ENCODE data around the gene FIBCD1. TPM values are rescaled to one million over a fixed set of nuclear protein-coding genes. Genes with fewer than 3 reads are reported as not detected.

The FIBCD1 gene
- total and polyA plus RNA-seq, 7 donors: 0.01 TPM; not detected in 6

DNA sequence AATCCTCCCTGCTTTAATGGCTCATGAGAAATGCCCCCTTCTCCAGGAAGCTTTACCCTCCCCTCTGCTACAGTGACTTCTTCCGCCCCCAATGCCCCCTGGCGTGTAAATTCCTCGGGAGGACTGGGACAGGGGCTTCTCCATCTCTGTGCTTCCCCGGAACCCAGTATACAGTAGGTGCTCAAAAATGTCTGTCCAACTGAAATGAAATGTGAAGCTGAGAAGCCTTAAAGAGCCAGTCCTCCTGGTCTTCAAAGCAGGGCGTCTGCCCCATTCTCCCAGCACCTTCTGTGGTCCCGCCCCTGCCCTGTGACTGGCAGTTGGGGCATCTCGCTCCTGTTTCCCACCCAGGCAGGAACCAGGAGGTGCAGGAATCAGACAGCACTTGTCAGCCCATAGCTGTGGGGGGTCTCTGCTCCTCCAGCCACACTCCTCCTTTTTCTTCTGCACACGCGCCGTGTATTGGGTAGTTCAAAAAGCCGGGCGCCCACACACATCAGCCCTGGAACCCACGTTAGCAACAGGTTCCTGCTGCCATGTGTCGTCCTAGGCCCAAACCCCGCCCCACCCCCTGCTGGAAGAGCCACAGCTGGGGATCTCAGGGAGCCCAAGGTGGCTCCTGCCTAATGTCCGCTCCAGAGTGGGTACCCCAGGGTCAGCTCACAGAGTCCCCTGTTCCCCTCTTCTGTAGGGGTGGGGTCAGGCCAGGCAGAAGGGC lies 16.0 kb downstream of the FIBCD1 start:
- H3K27ac ChIP-seq: no peak overlapping the region
- intact Hi-C loops (cut with DNase I): no loop called here
- DNase-seq: no peak
- no peak overlapping the region for H3K4me3 ChIP-seq
- H3K4me1 ChIP-seq: no peaks in the 10 kb centered on the region
- H3K27me3 ChIP-seq (ENCODE audit: insufficient read depth in 3 of 3, low read length in 2 of 3): peaks cover 0 to 62% (median 16%) of the 10 kb centered on the region in 3 donors
- no peaks in the 10 kb centered on the region for H3K9me3 ChIP-seq
- WGBS, 3 donors: 76 to 82% (median 82%) methylated on average over 16 of the region's 16 CpGs
- no peak for ATAC-seq
- no peaks in the 10 kb centered on the region for H3K36me3 ChIP-seq (ENCODE audit: insufficient read depth in 1 of 2, low read depth in 1 of 2)
- TF ChIP-seq, protein P1, sequence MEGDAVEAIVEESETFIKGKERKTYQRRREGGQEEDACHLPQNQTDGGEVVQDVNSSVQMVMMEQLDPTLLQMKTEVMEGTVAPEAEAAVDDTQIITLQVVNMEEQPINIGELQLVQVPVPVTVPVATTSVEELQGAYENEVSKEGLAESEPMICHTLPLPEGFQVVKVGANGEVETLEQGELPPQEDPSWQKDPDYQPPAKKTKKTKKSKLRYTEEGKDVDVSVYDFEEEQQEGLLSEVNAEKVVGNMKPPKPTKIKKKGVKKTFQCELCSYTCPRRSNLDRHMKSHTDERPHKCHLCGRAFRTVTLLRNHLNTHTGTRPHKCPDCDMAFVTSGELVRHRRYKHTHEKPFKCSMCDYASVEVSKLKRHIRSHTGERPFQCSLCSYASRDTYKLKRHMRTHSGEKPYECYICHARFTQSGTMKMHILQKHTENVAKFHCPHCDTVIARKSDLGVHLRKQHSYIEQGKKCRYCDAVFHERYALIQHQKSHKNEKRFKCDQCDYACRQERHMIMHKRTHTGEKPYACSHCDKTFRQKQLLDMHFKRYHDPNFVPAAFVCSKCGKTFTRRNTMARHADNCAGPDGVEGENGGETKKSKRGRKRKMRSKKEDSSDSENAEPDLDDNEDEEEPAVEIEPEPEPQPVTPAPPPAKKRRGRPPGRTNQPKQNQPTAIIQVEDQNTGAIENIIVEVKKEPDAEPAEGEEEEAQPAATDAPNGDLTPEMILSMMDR (IDR thresholded peaks at IDR 0.05): no peak

GRCh38 chr9:130921989-130922892 lies 16.8 kb downstream of the FIBCD1 start:
- no peak overlapping the region for H3K27ac ChIP-seq
- TF ChIP-seq, protein P1 (IDR thresholded peaks at IDR 0.05): no peak
- H3K4me3 ChIP-seq: no peak overlapping the region
- intact Hi-C loops (cut with DNase I): no loop called here
- no peaks in the 10 kb centered on the region for H3K9me3 ChIP-seq
- WGBS, 3 donors: 76 to 83% (median 80%) methylated on average over 31 of the region's 31 CpGs
- ATAC-seq (no peak), DNase-seq (no peak)
- H3K36me3 ChIP-seq (ENCODE audit: insufficient read depth in 1 of 2, low read depth in 1 of 2): no peaks in the 10 kb centered on the region
- no peaks in the 10 kb centered on the region for H3K4me1 ChIP-seq
- H3K27me3 ChIP-seq (ENCODE audit: insufficient read depth in 3 of 3, low read length in 2 of 3): peaks cover 0 to 70% (median 19%) of the 10 kb centered on the region in 3 donors

- TF ChIP-seq, protein P1 (IDR thresholded peaks at IDR 0.05): no peak
- Histone ChIP-seq H3K27me3 (ENCODE audit: insufficient read depth in 3 of 3, low read length in 2 of 3) (peaks cover 0 to 75% (median 21%) of the 10 kb centered on the region in 3 donors), H3K9me3 (no peaks in the 10 kb centered on the region), H3K4me1 (no peaks in the 10 kb centered on the region), H3K27ac (no peak overlapping the region), H3K4me3 (no peak overlapping the region), H3K36me3 (ENCODE audit: insufficient read depth in 1 of 2, low read depth in 1 of 2) (no peaks in the 10 kb centered on the region)
- ATAC-seq (no peak), DNase-seq (no peak)
- intact Hi-C loops (cut with DNase I): no loop called here
- 56 to 59% (median 59%) methylated on average over 28 to 29 of the region's 29 CpGs for WGBS, 3 donors
Observed at GRCh38 chr9:130921300-130921988, 17.6 kb downstream of the FIBCD1 start.

- TF ChIP-seq, protein P1 (IDR thresholded peaks at IDR 0.05): no peak
- Histone ChIP-seq H3K36me3 (ENCODE audit: insufficient read depth in 1 of 2, low read depth in 1 of 2) (no peaks in the 10 kb centered on the region), H3K27ac (no peak overlapping the region), H3K4me3 (no peak overlapping the region), H3K9me3 (no peaks in the 10 kb centered on the region), H3K27me3 (ENCODE audit: insufficient read depth in 3 of 3, low read length in 2 of 3) (peaks cover 0 to 81% (median 22%) of the 10 kb centered on the region in 3 donors), H3K4me1 (no peaks in the 10 kb centered on the region)
- intact Hi-C loops (cut with DNase I): no loop called here
- 70 to 81% (median 78%) methylated on average over 14 of the region's 14 CpGs for WGBS, 3 donors
- no peak for ATAC-seq
- DNase-seq: no peak
Observed at GRCh38 chr9:130920762-130921299, 18.2 kb downstream of the FIBCD1 start.
